ENCODE data around the gene SHROOM3.

GRCh38 chr4:76605099-76605563, 170.1 kb downstream of the SHROOM3 start:
- TF ChIP-seq POLR2AphosphoS5 (IDR thresholded peaks at IDR 0.05) (no peak), CTCF (IDR thresholded peaks at IDR 0.05) (no peak), POLR2A (IDR thresholded peaks at IDR 0.05) (no peak)
